Hepatocyte (in vitro differentiated cells): Measurements from ENCODE around the gene ZNF862. TPM values are rescaled to one million over a fixed set of nuclear protein-coding genes. Genes with fewer than 3 reads are reported as not detected.

ENCODE experiments used
- DNase-seq: peaks from one replicate; pipeline ENCODE4 v3.0.0-alpha.2; 2016; ENCODE audit warnings: low spot score
- H2AFZ ChIP-seq: fragments of 200-600 bp; sonication (generic); 2 replicates; pipeline ENCODE4 v1.6.0; 2016; ENCODE audit warnings: antibody characterized with exemption, mild to moderate bottlenecking
- H3K27ac ChIP-seq: fragments of 200-600 bp; sonication (generic); 2 replicates; pipeline ENCODE4 v1.5.1; 2016; ENCODE audit warnings: mild to moderate bottlenecking
- H3K27me3 ChIP-seq: fragments of 200-600 bp; sonication (generic); 2 replicates; pipeline ENCODE4 v1.6.1; 2016
- H3K36me3 ChIP-seq: fragments of 200-600 bp; sonication (generic); replicated peaks from 2 replicates; pipeline ENCODE4 v1.5.1; 2016; ENCODE audit warnings: low read depth; ENCODE audit not compliant: insufficient read depth
- H3K4me1 ChIP-seq: fragments of 200-600 bp; sonication (generic); 2 replicates; pipeline ENCODE4 v1.5.1; 2016; ENCODE audit warnings: mild to moderate bottlenecking, moderate library complexity; ENCODE audit not compliant: insufficient read depth
- H3K4me2 ChIP-seq: fragments of 200-600 bp; sonication (generic); 2 replicates; pipeline ENCODE4 v1.6.0; 2016
- H3K4me3 ChIP-seq: fragments of 200-600 bp; sonication (generic); 2 replicates; pipeline ENCODE4 v1.5.1; 2016; ENCODE audit warnings: mild to moderate bottlenecking
- H3K79me2 ChIP-seq: fragments of 200-600 bp; sonication (generic); 2 replicates; pipeline ENCODE4 v1.6.0; 2017; ENCODE audit warnings: mild to moderate bottlenecking
- H3K9me2 ChIP-seq: fragments of 200-600 bp; sonication (generic); replicated peaks from 2 replicates; pipeline ENCODE4 v1.6.0; 2017; ENCODE audit warnings: mild to moderate bottlenecking; ENCODE audit not compliant: insufficient read depth
- H3K9me3 ChIP-seq: fragments of 200-600 bp; sonication (generic); 2 replicates; pipeline ENCODE4 v1.5.1; 2016; ENCODE audit warnings: low read depth, mild to moderate bottlenecking
- H4K20me1 ChIP-seq: fragments of 200-600 bp; sonication (generic); 2 replicates; pipeline ENCODE4 v1.6.0; 2016; ENCODE audit warnings: mild to moderate bottlenecking; ENCODE audit not compliant: insufficient read depth, poor library complexity, severe bottlenecking
- EZH2 ChIP-seq: fragments of 200-600 bp; sonication (generic); IDR thresholded peaks from 2 replicates; pipeline ENCODE4 v1.6.1; 2016; ENCODE audit warnings: antibody characterized with exemption, mild to moderate bottlenecking, borderline replicate concordance
- EZH2phosphoT487 ChIP-seq: fragments of 200-600 bp; sonication (generic); IDR thresholded peaks from one replicate; pipeline ENCODE4 v1.6.1; 2018; ENCODE audit warnings: antibody characterized with exemption, mild to moderate bottlenecking, low read depth, moderate library complexity; ENCODE audit not compliant: unreplicated experiment, severe bottlenecking
- WGBS: methylation state at CpG from one replicate; pipeline ENCODE4 v1.1.6; 2016; ENCODE audit warnings: low lambda C conversion rate; ENCODE audit errors: missing lambda C conversion rate; 5-methylcytosine and 5-hydroxymethylcytosine counted together
- polyA plus RNA-seq: library from polyadenylated mRNA; unstranded; fragments of >200 nt; fragmentation: Nextera tagmentation; extraction: Ambion mirVana; gene quantifications from 2 replicates; pipeline ENCODE4 v1.2.1, GENCODE V29; 2016
- total RNA-seq: library from RNA; depleted of rRNA; stranded (reverse); fragments of >200 nt; gene quantifications from 2 replicates; pipeline ENCODE4 v1.2.3, GENCODE V29; 2014
- TF ChIP-seq, protein P1 (sequence below): fragments of 200-600 bp; sonication (generic); IDR thresholded peaks from 2 replicates; pipeline ENCODE4 v1.5.1; 2016; ENCODE audit warnings: antibody characterized with exemption, mild to moderate bottlenecking; ENCODE audit not compliant: poor library complexity

ZNF862 gene
- total and polyA plus RNA-seq, 2 experiments from 2014 or later: 3.5 to 9.2 TPM

DNA sequence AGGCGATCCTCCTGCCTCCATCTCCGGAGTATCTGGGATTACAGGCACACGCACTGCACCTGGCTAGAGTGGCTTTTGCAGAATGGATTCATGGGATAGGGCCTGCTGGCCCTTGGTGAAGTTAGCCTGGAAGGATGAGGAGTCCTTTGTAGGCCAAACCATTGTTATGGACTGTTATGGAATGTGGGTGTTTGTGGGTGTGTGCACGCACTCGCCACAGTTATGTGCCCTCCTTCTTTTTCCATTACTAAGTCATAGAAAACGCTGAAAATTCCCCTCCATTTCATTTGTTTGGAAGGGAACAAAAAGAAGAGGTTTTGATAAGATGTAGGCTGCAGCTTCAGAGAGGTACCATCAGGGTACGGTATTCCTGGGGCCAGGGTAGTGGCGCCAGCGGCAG, 15.0 kb downstream of the ZNF862 start:
- H3K27ac ChIP-seq: no peak overlapping the region
- no peak overlapping the region for H2AFZ ChIP-seq
- no peaks in the 10 kb centered on the region for H3K79me2 ChIP-seq
- no peak overlapping the region for H3K4me3 ChIP-seq
- TF ChIP-seq, protein P1, sequence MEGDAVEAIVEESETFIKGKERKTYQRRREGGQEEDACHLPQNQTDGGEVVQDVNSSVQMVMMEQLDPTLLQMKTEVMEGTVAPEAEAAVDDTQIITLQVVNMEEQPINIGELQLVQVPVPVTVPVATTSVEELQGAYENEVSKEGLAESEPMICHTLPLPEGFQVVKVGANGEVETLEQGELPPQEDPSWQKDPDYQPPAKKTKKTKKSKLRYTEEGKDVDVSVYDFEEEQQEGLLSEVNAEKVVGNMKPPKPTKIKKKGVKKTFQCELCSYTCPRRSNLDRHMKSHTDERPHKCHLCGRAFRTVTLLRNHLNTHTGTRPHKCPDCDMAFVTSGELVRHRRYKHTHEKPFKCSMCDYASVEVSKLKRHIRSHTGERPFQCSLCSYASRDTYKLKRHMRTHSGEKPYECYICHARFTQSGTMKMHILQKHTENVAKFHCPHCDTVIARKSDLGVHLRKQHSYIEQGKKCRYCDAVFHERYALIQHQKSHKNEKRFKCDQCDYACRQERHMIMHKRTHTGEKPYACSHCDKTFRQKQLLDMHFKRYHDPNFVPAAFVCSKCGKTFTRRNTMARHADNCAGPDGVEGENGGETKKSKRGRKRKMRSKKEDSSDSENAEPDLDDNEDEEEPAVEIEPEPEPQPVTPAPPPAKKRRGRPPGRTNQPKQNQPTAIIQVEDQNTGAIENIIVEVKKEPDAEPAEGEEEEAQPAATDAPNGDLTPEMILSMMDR: no peak
- TF ChIP-seq EZH2phosphoT487: no peak
- TF ChIP-seq EZH2: no peak
- H3K9me2 ChIP-seq: no peaks in the 10 kb centered on the region
- 97% methylated on average over 9 of the region's 9 CpGs for WGBS
- H3K4me1 ChIP-seq: peaks cover 14% of the 10 kb centered on the region
- DNase-seq: no peak
- no peaks in the 10 kb centered on the region for H3K36me3 ChIP-seq
- H3K27me3 ChIP-seq: no peaks in the 10 kb centered on the region
- H4K20me1 ChIP-seq: no peaks in the 10 kb centered on the region
- H3K9me3 ChIP-seq: no peaks in the 10 kb centered on the region
- no peak overlapping the region for H3K4me2 ChIP-seq

DNA sequence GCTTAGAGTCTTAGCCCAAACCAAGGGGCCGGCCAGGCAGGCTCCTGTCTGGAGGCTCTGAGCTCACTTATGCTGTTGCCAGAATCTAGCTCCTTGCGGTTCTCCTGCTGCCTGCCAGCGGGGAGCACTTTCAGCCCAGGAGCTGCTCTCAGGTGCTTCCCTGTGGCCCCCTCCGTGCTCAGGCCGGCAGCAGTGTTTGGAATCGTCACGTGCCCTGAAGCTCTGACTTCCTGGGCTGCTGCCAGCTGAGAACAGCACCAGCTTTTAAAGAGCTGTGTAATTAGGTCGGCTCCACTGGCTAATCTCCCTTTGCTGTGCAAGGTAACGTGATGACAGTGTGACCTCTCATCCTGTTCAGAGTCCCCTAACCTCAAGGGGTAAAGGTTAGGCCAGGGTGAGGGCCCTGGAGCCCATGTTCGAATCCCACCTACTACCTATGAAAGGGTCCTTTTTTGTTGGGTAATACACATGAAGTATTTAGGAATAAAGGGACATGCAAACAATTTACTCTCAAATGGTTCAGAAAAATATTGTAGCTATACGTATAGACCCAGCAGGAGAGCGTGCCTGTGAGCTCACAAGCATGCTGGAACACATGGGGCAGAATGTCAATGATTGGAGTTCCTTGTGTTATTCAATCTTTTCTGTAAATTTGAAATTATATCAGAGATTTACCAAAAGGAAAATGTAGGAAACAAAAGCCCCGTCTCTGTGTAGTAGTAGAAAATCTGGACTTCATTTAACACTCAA, 16.6 kb downstream of the ZNF862 start:
- Histone ChIP-seq H4K20me1 (no peaks in the 10 kb centered on the region), H3K79me2 (no peaks in the 10 kb centered on the region), H3K36me3 (no peaks in the 10 kb centered on the region), H3K27me3 (no peaks in the 10 kb centered on the region), H3K27ac (peak overlapping the region; percentile 42), H3K4me1 (peaks cover 14% of the 10 kb centered on the region), H3K4me2 (peak overlapping the region; percentile 46), H3K9me2 (no peaks in the 10 kb centered on the region), H3K4me3 (no peak overlapping the region), H2AFZ (no peak overlapping the region), H3K9me3 (no peaks in the 10 kb centered on the region)
- WGBS: 25% methylated on average over 13 of the region's 13 CpGs
- TF ChIP-seq, protein P1: no peak
- TF ChIP-seq EZH2phosphoT487 (no peak), EZH2 (no peak)
- peak; percentile 84 for DNase-seq

DNA sequence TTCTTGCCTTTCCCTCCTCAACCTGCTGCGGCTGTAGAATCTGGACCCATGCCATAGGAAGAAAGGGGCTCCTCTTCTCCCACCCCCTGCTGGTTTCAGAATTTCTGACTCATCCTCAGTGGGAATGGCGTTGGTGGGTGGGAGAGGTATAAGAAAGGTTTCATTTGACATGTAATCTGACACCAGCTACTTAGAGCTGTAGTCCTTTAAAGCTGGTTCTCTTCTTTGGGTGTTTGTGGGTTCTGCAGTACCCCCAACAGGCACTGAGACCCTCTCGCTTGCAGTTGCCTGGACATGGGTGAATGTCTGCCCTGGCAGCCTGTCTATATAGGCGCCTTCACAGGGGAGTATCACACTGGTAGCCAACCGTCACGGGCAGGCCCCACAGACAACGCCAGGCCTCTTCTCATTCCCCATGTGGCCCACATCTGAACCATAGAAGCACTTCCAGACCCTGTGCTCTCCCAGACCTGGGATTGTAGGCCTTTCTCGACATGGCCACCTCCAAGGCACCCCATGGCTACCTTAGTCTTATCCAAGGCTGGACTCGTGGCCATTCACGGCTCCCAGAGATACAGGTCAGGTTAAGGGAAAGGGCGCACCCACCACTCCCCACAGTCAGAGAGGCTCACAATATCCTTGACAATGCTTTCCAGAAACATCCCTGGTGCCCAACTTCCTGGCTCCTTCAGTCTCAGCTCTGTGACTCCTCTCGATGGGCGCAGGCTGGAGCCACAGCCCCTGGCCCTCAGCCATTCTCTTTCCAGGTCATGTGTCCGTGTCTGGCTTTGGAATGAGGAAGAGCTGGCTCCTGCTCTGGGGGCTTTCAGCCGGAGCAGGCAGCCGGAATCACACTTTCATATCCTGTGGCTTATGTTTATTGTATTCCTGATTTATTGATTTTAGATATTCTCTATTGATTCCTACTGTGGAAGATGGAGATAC, 17.5 kb downstream of the ZNF862 start:
- 79% methylated on average over 16 of the region's 16 CpGs for whole genome bisulfite sequencing
- peak overlapping the region; percentile 42 for H3K27ac ChIP-seq
- no peaks in the 10 kb centered on the region for H3K36me3 ChIP-seq

More for the DNA sequence above, 17.5 kb downstream of the ZNF862 start:
- Histone ChIP-seq H2AFZ (no peak overlapping the region), H4K20me1 (no peaks in the 10 kb centered on the region), H3K9me3 (no peaks in the 10 kb centered on the region), H3K9me2 (no peaks in the 10 kb centered on the region), H3K79me2 (no peaks in the 10 kb centered on the region), H3K4me2 (peak overlapping the region; percentile 46), H3K4me1 (peaks cover 14% of the 10 kb centered on the region), H3K4me3 (no peak overlapping the region), H3K27me3 (no peaks in the 10 kb centered on the region)
- TF ChIP-seq, protein P1: no peak
- TF ChIP-seq EZH2: no peak
- peak; percentile 61 for DNase-seq
